CD4-positive, alpha-beta memory T cell (primary cell): ENCODE data around the gene SETD7. TPM values are rescaled to one million over a fixed set of nuclear protein-coding genes. Genes with fewer than 3 reads are reported as not detected.
A peak's percentile ranks its signal among the peaks of the same experiment; 100 is the strongest.

Source experiments
- CTCF ChIA-PET: fragments of 350-600 bp; sonication (Branson Sonifier 250); formaldehyde crosslinking; loops from one replicate; lab custom pipeline; 2021; ENCODE audit warnings: inconsistent platforms; ENCODE audit not compliant: partially characterized antibody; lab: Charles Lee
- POLR2A ChIA-PET: fragments of 350-600 bp; sonication (Branson Sonifier 250); formaldehyde crosslinking; loops from one replicate; lab custom pipeline; 2021; ENCODE audit not compliant: partially characterized antibody; lab: Charles Lee
- DNase-seq, 5 donors: peaks; one replicate each; pipeline versions ENCODE4 v3.0.0 to v3.0.0-alpha.2; 2020 to 2022; ENCODE audit warnings: mixed read lengths in 1 of 5
- H3K27ac ChIP-seq: one replicate; pipeline ENCODE4 v1.7.0; 2013; ENCODE audit warnings: low read depth, low read length
- H3K27me3 ChIP-seq: 2 replicates; pipeline ENCODE4 v1.7.0; 2013; ENCODE audit warnings: mild to moderate bottlenecking, low read length, moderate library complexity; ENCODE audit not compliant: insufficient read depth
- H3K36me3 ChIP-seq: 2 replicates; pipeline ENCODE4 v1.7.0; 2013; ENCODE audit warnings: mild to moderate bottlenecking, low read length, moderate library complexity; ENCODE audit not compliant: insufficient read depth
- H3K4me1 ChIP-seq: 2 replicates; pipeline ENCODE4 v1.7.0; 2013; ENCODE audit warnings: mild to moderate bottlenecking, low read length, moderate library complexity; ENCODE audit not compliant: insufficient read depth
- H3K4me3 ChIP-seq, 2 donors: one replicate each; pipeline ENCODE4 v1.7.0; 2013; ENCODE audit warnings: low read length in 2 of 2, mild to moderate bottlenecking in 1 of 2
- H3K9me3 ChIP-seq, 2 donors: one replicate each; pipeline ENCODE4 v1.7.0; 2013; ENCODE audit warnings: low read length in 2 of 2, control low read depth in 1 of 2; ENCODE audit not compliant: control insufficient read depth in 1 of 2
- H3K27ac Mint-ChIP-seq, 7 donors: one replicate each; pipeline ENCODE4 v1.8.0; 2020 to 2021; ENCODE audit warnings: mixed read lengths in 7 of 7, mild to moderate bottlenecking in 6 of 7, inconsistent platforms in 3 of 7, moderate library complexity in 3 of 7
- H3K27me3 Mint-ChIP-seq, 2 donors: one replicate each; pipeline ENCODE4 v1.8.0; 2020 to 2021; ENCODE audit warnings: mixed read lengths in 2 of 2
- H3K36me3 Mint-ChIP-seq, 2 donors: one replicate each; pipeline ENCODE4 v1.8.0; 2020 to 2021; ENCODE audit warnings: mixed read lengths in 2 of 2, inconsistent platforms in 1 of 2, mild to moderate bottlenecking in 1 of 2
- H3K4me1 Mint-ChIP-seq, 4 donors: one replicate each; pipeline ENCODE4 v1.8.0; 2020 to 2021; ENCODE audit warnings: mixed read lengths in 4 of 4, mild to moderate bottlenecking in 1 of 4
- H3K4me3 Mint-ChIP-seq, 8 donors: one replicate each; pipeline ENCODE4 v1.8.0; 2020 to 2021; ENCODE audit warnings: mixed read lengths in 8 of 8, mild to moderate bottlenecking in 7 of 8, moderate library complexity in 6 of 8, inconsistent platforms in 3 of 8
- H3K9me3 Mint-ChIP-seq, 8 donors: one replicate each; pipeline ENCODE4 v1.8.0; 2020 to 2021; ENCODE audit warnings: mixed read lengths in 8 of 8, mild to moderate bottlenecking in 5 of 8, inconsistent platforms in 3 of 8, moderate library complexity in 1 of 8
- intact Hi-C: fragments of 100-400 bp; cut with micrococcal nuclease; formaldehyde crosslinking; loops from one replicate; pipeline ENCODE4 v1.15.1; 2023
- polyA plus RNA-seq, 2 donors: library from polyadenylated mRNA; unstranded; fragments of 300-500 nt; fragmentation: Illumina TruSeq; gene quantifications; one replicate each; pipeline ENCODE4 v1.2.3, GENCODE V29; 2021
- total RNA-seq, 2 experiments: library from RNA; stranded (reverse); gene quantifications; one replicate each; pipeline ENCODE4 v1.2.3, GENCODE V29; 2021

SETD7 gene
- total and polyA plus RNA-seq, 4 experiments from 2014 or later = 3.9 to 14.6 (median 9.7) TPM

- H3K27ac ChIP-seq = no peak overlapping the region
- no peak overlapping the region for H3K27ac Mint-ChIP-seq
These were observed 74.6 kb downstream of the SETD7 start for GRCh38 chr4:139481465-139481864.

GRCh38 chr4:139476363-139476762, 79.7 kb downstream of the SETD7 start:
- DNase-seq = no peak
- POLR2A ChIA-PET = no interaction called here
- Histone ChIP-seq H3K4me1 (no peaks in the 10 kb centered on the region), H3K9me3 (no peaks in the 10 kb centered on the region), H3K4me3 (no peak overlapping the region), H3K36me3 (peaks cover 10% of the 10 kb centered on the region), H3K27ac (no peak overlapping the region), H3K27me3 (no peaks in the 10 kb centered on the region)
- Mint-ChIP-seq H3K4me1 (peaks cover 0 to 6% (median 2%) of the 10 kb centered on the region in 4 donors), H3K9me3 (peaks cover 0 to 8% (median 5%) of the 10 kb centered on the region in 8 donors), H3K27ac (peak overlapping the region in 2 of 7 donors; percentile 7 to 24), H3K36me3 (peaks cover 26 to 44% of the 10 kb centered on the region in 2 donors), H3K4me3 (no peak overlapping the region), H3K27me3 (no peaks in the 10 kb centered on the region)
- intact Hi-C loops = no loop called here
- CTCF ChIA-PET = interaction anchor here (2.2 kb wide), 1 partner anchor 21 kb away, joined by 11 read pairs; no protein-coding TSS in a partner anchor

More at GRCh38 chr4:139481465-139481864, 74.6 kb downstream of the SETD7 start:
- Histone ChIP-seq H3K4me1 (no peaks in the 10 kb centered on the region), H3K36me3 (no peaks in the 10 kb centered on the region), H3K27me3 (no peaks in the 10 kb centered on the region), H3K4me3 (no peak overlapping the region), H3K9me3 (no peaks in the 10 kb centered on the region)
- POLR2A ChIA-PET = no interaction called here
- peaks cover 0 to 2% (median under 1%) of the 10 kb centered on the region in 4 donors for H3K4me1 Mint-ChIP-seq
- no peaks in the 10 kb centered on the region for H3K27me3 Mint-ChIP-seq
- H3K9me3 Mint-ChIP-seq = no peaks in the 10 kb centered on the region
- peaks cover 3 to 16% of the 10 kb centered on the region in 2 donors for H3K36me3 Mint-ChIP-seq
- no peak overlapping the region for H3K4me3 Mint-ChIP-seq
- intact Hi-C loops = no loop called here
- no peak for DNase-seq
- CTCF ChIA-PET = no interaction called here

GRCh38 chr4:139472852-139473251, 83.2 kb downstream of the SETD7 start:
- Mint-ChIP-seq H3K36me3 (peaks cover 48 to 68% of the 10 kb centered on the region in 2 donors), H3K27me3 (no peaks in the 10 kb centered on the region), H3K4me1 (peaks cover 17 to 22% (median 20%) of the 10 kb centered on the region in 4 donors), H3K4me3 (no peak overlapping the region), H3K9me3 (peaks cover 0 to 35% (median 16%) of the 10 kb centered on the region in 8 donors), H3K27ac (no peak overlapping the region)
- DNase-seq = no peak
- no peaks in the 10 kb centered on the region for H3K27me3 ChIP-seq
- H3K27ac ChIP-seq = no peak overlapping the region
- no peaks in the 10 kb centered on the region for H3K4me1 ChIP-seq
- no peak overlapping the region for H3K4me3 ChIP-seq
- intact Hi-C loops = no loop called here
- no peaks in the 10 kb centered on the region for H3K9me3 ChIP-seq
- H3K36me3 ChIP-seq = peaks cover 10% of the 10 kb centered on the region
- CTCF ChIA-PET = no interaction called here
- POLR2A ChIA-PET = no interaction called here

- H3K4me3 ChIP-seq = no peak overlapping the region
- H3K27me3 ChIP-seq = no peaks in the 10 kb centered on the region
- no peaks in the 10 kb centered on the region for H3K4me1 ChIP-seq
- peaks cover 15 to 23% (median 20%) of the 10 kb centered on the region in 4 donors for H3K4me1 Mint-ChIP-seq
- no peak overlapping the region for H3K4me3 Mint-ChIP-seq
- H3K27ac Mint-ChIP-seq = peak overlapping the region in 1 of 7 donors; percentile 17
- peaks cover 42 to 59% of the 10 kb centered on the region in 2 donors for H3K36me3 Mint-ChIP-seq
- POLR2A ChIA-PET = no interaction called here
- no peak for DNase-seq
- CTCF ChIA-PET = no interaction called here
- no peaks in the 10 kb centered on the region for H3K27me3 Mint-ChIP-seq
- peaks cover 0 to 36% (median 16%) of the 10 kb centered on the region in 8 donors for H3K9me3 Mint-ChIP-seq
- peaks cover 10% of the 10 kb centered on the region for H3K36me3 ChIP-seq
- H3K9me3 ChIP-seq = no peaks in the 10 kb centered on the region
- intact Hi-C loops = no loop called here
- H3K27ac ChIP-seq = no peak overlapping the region
These were observed 84.9 kb downstream of the SETD7 start for GRCh38 chr4:139470997-139471665.

- H3K4me1 ChIP-seq = no peaks in the 10 kb centered on the region
- no peak for DNase-seq
- no peaks in the 10 kb centered on the region for H3K27me3 ChIP-seq
- H3K4me3 ChIP-seq = no peak overlapping the region
- ChIA-PET POLR2A (no interaction called here), CTCF (no interaction called here)
- Mint-ChIP-seq H3K36me3 (peaks cover 42 to 59% of the 10 kb centered on the region in 2 donors), H3K27me3 (no peaks in the 10 kb centered on the region), H3K9me3 (peaks cover 0 to 36% (median 16%) of the 10 kb centered on the region in 8 donors), H3K4me3 (no peak overlapping the region), H3K27ac (peak overlapping the region in 2 of 7 donors; percentile 5 to 24), H3K4me1 (peaks cover 16 to 23% (median 20%) of the 10 kb centered on the region in 4 donors)
- peaks cover 10% of the 10 kb centered on the region for H3K36me3 ChIP-seq
- intact Hi-C loops = no loop called here
- H3K9me3 ChIP-seq = no peaks in the 10 kb centered on the region
- no peak overlapping the region for H3K27ac ChIP-seq
These were observed 85.7 kb downstream of the SETD7 start for GRCh38 chr4:139470295-139470694.

- intact Hi-C loops = no loop called here
- H3K27ac ChIP-seq = no peak overlapping the region
- Mint-ChIP-seq H3K27ac (peak overlapping the region in 3 of 7 donors; percentile 18 to 30 (median 24)), H3K36me3 (peaks cover 42 to 59% of the 10 kb centered on the region in 2 donors), H3K27me3 (no peaks in the 10 kb centered on the region), H3K4me3 (no peak overlapping the region), H3K9me3 (peaks cover 0 to 36% (median 16%) of the 10 kb centered on the region in 8 donors), H3K4me1 (peaks cover 16 to 26% (median 21%) of the 10 kb centered on the region in 4 donors)
- no peaks in the 10 kb centered on the region for H3K9me3 ChIP-seq
- no peak overlapping the region for H3K4me3 ChIP-seq
- peaks cover 10% of the 10 kb centered on the region for H3K36me3 ChIP-seq
- DNase-seq = no peak
- no peaks in the 10 kb centered on the region for H3K27me3 ChIP-seq
- ChIA-PET POLR2A (no interaction called here), CTCF (interaction anchor here (1.3 kb wide), 1 partner anchor 28 kb away, joined by 3 read pairs; no protein-coding TSS in a partner anchor)
- no peaks in the 10 kb centered on the region for H3K4me1 ChIP-seq
These were observed 86.2 kb downstream of the SETD7 start for GRCh38 chr4:139469869-139470268.

- no peak overlapping the region for H3K27ac ChIP-seq
- H3K4me3 Mint-ChIP-seq = no peak overlapping the region
- no peaks in the 10 kb centered on the region for H3K9me3 ChIP-seq
- no peaks in the 10 kb centered on the region for H3K27me3 Mint-ChIP-seq
- H3K4me1 Mint-ChIP-seq = peaks cover 16 to 32% (median 21%) of the 10 kb centered on the region in 4 donors
- intact Hi-C loops = no loop called here
- no peak overlapping the region for H3K4me3 ChIP-seq
- ChIA-PET CTCF (interaction anchor here (1.3 kb wide), 1 partner anchor 29 kb away, joined by 3 read pairs; no protein-coding TSS in a partner anchor), POLR2A (interaction anchor here (0.7 kb wide), 1 partner anchor 16 kb away, joined by 4 read pairs; no protein-coding TSS in a partner anchor)
- DNase-seq = no peak
- peaks cover 43 to 61% of the 10 kb centered on the region in 2 donors for H3K36me3 Mint-ChIP-seq
- no peaks in the 10 kb centered on the region for H3K4me1 ChIP-seq
- no peaks in the 10 kb centered on the region for H3K27me3 ChIP-seq
- H3K9me3 Mint-ChIP-seq = peaks cover 0 to 36% (median 16%) of the 10 kb centered on the region in 8 donors
- no peak overlapping the region for H3K27ac Mint-ChIP-seq
- peaks cover 6% of the 10 kb centered on the region for H3K36me3 ChIP-seq
These were observed 86.8 kb downstream of the SETD7 start for GRCh38 chr4:139469216-139469615.
